ENCODE data around the gene CAMK2G. TPM values are rescaled to one million over a fixed set of nuclear protein-coding genes. Genes with fewer than 3 reads are reported as not detected.
A peak's percentile ranks its signal among the peaks of the same experiment; 100 is the strongest.

CAMK2G gene
- total and polyA plus RNA-seq, 4 donors, result 6.8 to 18.3 (median 9.9) TPM

- H3K27ac ChIP-seq (ENCODE audit: low read depth in 1 of 2, low read length in 2 of 2), result no peak overlapping the region
- no peaks in the 10 kb centered on the region for H3K27me3 ChIP-seq (ENCODE audit: control insufficient read depth in 4 of 4, insufficient read depth in 4 of 4, low read length in 3 of 4)
- no peak overlapping the region for H3K9ac ChIP-seq (ENCODE audit: low read depth in 1 of 2, low read length in 2 of 2)
- H3K36me3 ChIP-seq (ENCODE audit: control insufficient read depth in 4 of 4, insufficient read depth in 3 of 4, low read depth in 1 of 4, low read length in 3 of 4), result peaks cover 0 to 3% (median 1%) of the 10 kb centered on the region in 4 donors
- no peak for DNase-seq (ENCODE audit: low spot score)
- no peak for TF ChIP-seq RAD21 (IDR thresholded peaks at IDR 0.05)
- TF ChIP-seq, protein P1, sequence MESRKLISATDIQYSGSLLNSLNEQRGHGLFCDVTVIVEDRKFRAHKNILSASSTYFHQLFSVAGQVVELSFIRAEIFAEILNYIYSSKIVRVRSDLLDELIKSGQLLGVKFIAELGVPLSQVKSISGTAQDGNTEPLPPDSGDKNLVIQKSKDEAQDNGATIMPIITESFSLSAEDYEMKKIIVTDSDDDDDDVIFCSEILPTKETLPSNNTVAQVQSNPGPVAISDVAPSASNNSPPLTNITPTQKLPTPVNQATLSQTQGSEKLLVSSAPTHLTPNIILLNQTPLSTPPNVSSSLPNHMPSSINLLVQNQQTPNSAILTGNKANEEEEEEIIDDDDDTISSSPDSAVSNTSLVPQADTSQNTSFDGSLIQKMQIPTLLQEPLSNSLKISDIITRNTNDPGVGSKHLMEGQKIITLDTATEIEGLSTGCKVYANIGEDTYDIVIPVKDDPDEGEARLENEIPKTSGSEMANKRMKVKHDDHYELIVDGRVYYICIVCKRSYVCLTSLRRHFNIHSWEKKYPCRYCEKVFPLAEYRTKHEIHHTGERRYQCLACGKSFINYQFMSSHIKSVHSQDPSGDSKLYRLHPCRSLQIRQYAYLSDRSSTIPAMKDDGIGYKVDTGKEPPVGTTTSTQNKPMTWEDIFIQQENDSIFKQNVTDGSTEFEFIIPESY (IDR thresholded peaks at IDR 0.05), result no peak
- TF ChIP-seq FOXA1 (IDR thresholded peaks at IDR 0.05), result no peak
- no peak for TF ChIP-seq MAX (IDR thresholded peaks at IDR 0.05)
- no peak for TF ChIP-seq GABPA (IDR thresholded peaks at IDR 0.05 in 1 of 2, conservative IDR thresholded peaks at IDR 0.05 in 1 of 2)
- TF ChIP-seq EGR1 (IDR thresholded peaks at IDR 0.05; ENCODE audit: low read depth in 2 of 2), result no peak
- TF ChIP-seq FOXA2 (IDR thresholded peaks at IDR 0.05), result no peak
- TF ChIP-seq, protein P2, sequence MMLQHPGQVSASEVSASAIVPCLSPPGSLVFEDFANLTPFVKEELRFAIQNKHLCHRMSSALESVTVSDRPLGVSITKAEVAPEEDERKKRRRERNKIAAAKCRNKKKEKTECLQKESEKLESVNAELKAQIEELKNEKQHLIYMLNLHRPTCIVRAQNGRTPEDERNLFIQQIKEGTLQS (IDR thresholded peaks at IDR 0.05), result no peak
- TF ChIP-seq SP1 (IDR thresholded peaks at IDR 0.05), result no peak
- TF ChIP-seq, protein P3, sequence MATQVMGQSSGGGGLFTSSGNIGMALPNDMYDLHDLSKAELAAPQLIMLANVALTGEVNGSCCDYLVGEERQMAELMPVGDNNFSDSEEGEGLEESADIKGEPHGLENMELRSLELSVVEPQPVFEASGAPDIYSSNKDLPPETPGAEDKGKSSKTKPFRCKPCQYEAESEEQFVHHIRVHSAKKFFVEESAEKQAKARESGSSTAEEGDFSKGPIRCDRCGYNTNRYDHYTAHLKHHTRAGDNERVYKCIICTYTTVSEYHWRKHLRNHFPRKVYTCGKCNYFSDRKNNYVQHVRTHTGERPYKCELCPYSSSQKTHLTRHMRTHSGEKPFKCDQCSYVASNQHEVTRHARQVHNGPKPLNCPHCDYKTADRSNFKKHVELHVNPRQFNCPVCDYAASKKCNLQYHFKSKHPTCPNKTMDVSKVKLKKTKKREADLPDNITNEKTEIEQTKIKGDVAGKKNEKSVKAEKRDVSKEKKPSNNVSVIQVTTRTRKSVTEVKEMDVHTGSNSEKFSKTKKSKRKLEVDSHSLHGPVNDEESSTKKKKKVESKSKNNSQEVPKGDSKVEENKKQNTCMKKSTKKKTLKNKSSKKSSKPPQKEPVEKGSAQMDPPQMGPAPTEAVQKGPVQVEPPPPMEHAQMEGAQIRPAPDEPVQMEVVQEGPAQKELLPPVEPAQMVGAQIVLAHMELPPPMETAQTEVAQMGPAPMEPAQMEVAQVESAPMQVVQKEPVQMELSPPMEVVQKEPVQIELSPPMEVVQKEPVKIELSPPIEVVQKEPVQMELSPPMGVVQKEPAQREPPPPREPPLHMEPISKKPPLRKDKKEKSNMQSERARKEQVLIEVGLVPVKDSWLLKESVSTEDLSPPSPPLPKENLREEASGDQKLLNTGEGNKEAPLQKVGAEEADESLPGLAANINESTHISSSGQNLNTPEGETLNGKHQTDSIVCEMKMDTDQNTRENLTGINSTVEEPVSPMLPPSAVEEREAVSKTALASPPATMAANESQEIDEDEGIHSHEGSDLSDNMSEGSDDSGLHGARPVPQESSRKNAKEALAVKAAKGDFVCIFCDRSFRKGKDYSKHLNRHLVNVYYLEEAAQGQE (IDR thresholded peaks at IDR 0.05), result no peak
- TF ChIP-seq YY1 (IDR thresholded peaks at IDR 0.05), result no peak
- TF ChIP-seq JUND (IDR thresholded peaks at IDR 0.05), result no peak
- no peak for TF ChIP-seq HNF4G (IDR thresholded peaks at IDR 0.05)
- TF ChIP-seq CTCF (IDR thresholded peaks at IDR 0.05; ENCODE audit: low read depth, low read length, missing input control), result no peak
- no peak for TF ChIP-seq RXRA (IDR thresholded peaks at IDR 0.05)
- peak overlapping the region in 2 of 3 donors; percentile 38 to 89 for H3K4me3 ChIP-seq (ENCODE audit: low read depth in 1 of 3, low read length in 3 of 3)
- H3K9me3 ChIP-seq (ENCODE audit: control insufficient read depth in 4 of 4, low read length in 3 of 4), result no peaks in the 10 kb centered on the region
- WGBS, result under 1% methylated on average over 39 of the region's 39 CpGs
- H3K4me1 ChIP-seq (ENCODE audit: control insufficient read depth in 4 of 4, insufficient read depth in 4 of 4, low read length in 3 of 4), result peaks cover 9 to 29% (median 20%) of the 10 kb centered on the region in 4 donors
Measured at GRCh38 chr10:73873838-73874215, 528 bp downstream of the CAMK2G start.
